Endothelial cell of umbilical vein (primary cell): ENCODE results near the gene EML4. TPM values are rescaled to one million over a fixed set of nuclear protein-coding genes. Genes with fewer than 3 reads are reported as not detected.

ENCODE experiments used
- BruUV-seq: library from RNA; stranded (reverse); fragments of 400-500 nt; replicated peaks from 2 replicates; lab custom pipeline; 2021; lab: Mats Ljungman, UMichigan
- CTCF ChIA-PET: fragments of 300-600, 350-600 bp; sonication (Branson Sonifier 250); formaldehyde crosslinking; loops from one replicate; lab custom pipeline; 2021; ENCODE audit warnings: antibody characterized with exemption, inconsistent platforms; lab: Charles Lee
- POLR2A ChIA-PET: fragments of 300-600, 350-600 bp; sonication (Branson Sonifier 250); formaldehyde crosslinking; loops from one replicate; lab custom pipeline; 2021; ENCODE audit warnings: antibody characterized with exemption, inconsistent platforms; lab: Charles Lee
- DNase-seq: peaks from one replicate; pipeline ENCODE4 v3.0.0-alpha.2; 2011; ENCODE audit warnings: low read depth, low spot score
- FAIRE-seq: peaks from 2 replicates; lab custom pipeline; 2011; peaks lifted over from hg19 to GRCh38; lab: Jason Lieb, UNC
- H2AFZ ChIP-seq: 2 replicates; pipeline ENCODE4 v1.6.0; 2012; ENCODE audit warnings: low read depth, low read length, control low read depth, inconsistent platforms
- H3K27ac ChIP-seq: 2 replicates; pipeline ENCODE4 v1.5.1; 2011; ENCODE audit warnings: low read depth, mild to moderate bottlenecking, control low read depth, low read length, moderate library complexity; ENCODE audit not compliant: insufficient read depth
- H3K27me3 ChIP-seq, 2 experiments: 2 replicates each; pipeline versions ENCODE4 v1.6.0 to v1.6.1; 2011; ENCODE audit warnings: low read length in 2 of 2, mixed read lengths in 1 of 2; ENCODE audit not compliant: control insufficient read depth in 2 of 2, insufficient read depth in 2 of 2
- H3K36me3 ChIP-seq, 2 experiments: 2 replicates in 1 of 2; 3 replicates in 1 of 2; pipeline ENCODE4 v1.5.1; 2011; ENCODE audit warnings: low read length in 2 of 2, mild to moderate bottlenecking in 1 of 2, moderate library complexity in 1 of 2; ENCODE audit not compliant: control insufficient read depth in 2 of 2, insufficient read depth in 2 of 2; ENCODE audit errors: extremely low read depth in 1 of 2
- H3K4me1 ChIP-seq: 3 replicates; pipeline ENCODE4 v1.5.1; 2011; ENCODE audit warnings: mild to moderate bottlenecking, low read length; ENCODE audit not compliant: control insufficient read depth, insufficient read depth; ENCODE audit errors: extremely low read depth
- H3K4me2 ChIP-seq: 2 replicates; pipeline ENCODE4 v1.6.1; 2011; ENCODE audit warnings: low read length, control low read depth, mixed read lengths; ENCODE audit not compliant: insufficient read depth
- H3K4me3 ChIP-seq, 3 experiments: fragments of 200-600 bp in 1 of 3; sonication (generic), shearing (Covaris generic) in 1 of 3; replicated peaks in 1 of 3; 2 replicates each; pipeline ENCODE4 v1.5.1; 2011 to 2016; ENCODE audit warnings: control low read depth in 3 of 3, low read length in 3 of 3, mild to moderate bottlenecking in 2 of 3, inconsistent platforms in 1 of 3, low read depth in 1 of 3, moderate library complexity in 1 of 3; ENCODE audit not compliant: insufficient read depth in 1 of 3
- H3K79me2 ChIP-seq: 2 replicates; pipeline ENCODE4 v1.6.0; 2012; ENCODE audit warnings: low read length, inconsistent platforms; ENCODE audit not compliant: control insufficient read depth, insufficient read depth
- H3K9ac ChIP-seq: replicated peaks from 2 replicates; pipeline ENCODE3; 2011; ENCODE audit warnings: low read length, control low read depth; ENCODE audit not compliant: insufficient read depth; ENCODE audit errors: extremely low read depth
- H3K9me1 ChIP-seq: replicated peaks from 3 replicates; pipeline ENCODE4 v1.6.0; 2011; ENCODE audit warnings: mild to moderate bottlenecking, low read length; ENCODE audit not compliant: control insufficient read depth, insufficient read depth; ENCODE audit errors: extremely low read depth
- H3K9me3 ChIP-seq: replicated peaks from 2 replicates; pipeline ENCODE4 v1.5.1; 2012; ENCODE audit warnings: low read length, inconsistent platforms; ENCODE audit not compliant: control insufficient read depth, insufficient read depth
- H4K20me1 ChIP-seq: replicated peaks from 2 replicates; pipeline ENCODE3; 2011; ENCODE audit warnings: mild to moderate bottlenecking, low read length; ENCODE audit not compliant: control insufficient read depth, insufficient read depth; ENCODE audit errors: extremely low read depth
- CTCF ChIP-seq, 2 donors: IDR thresholded peaks; 1 replicate in 1 of 2; 2 replicates in 1 of 2; pipeline ENCODE4 v1.5.1; 2011; ENCODE audit warnings: low read length in 2 of 2, mild to moderate bottlenecking in 2 of 2, moderate library complexity in 2 of 2, control low read depth in 1 of 2, inconsistent platforms in 1 of 2, low read depth in 1 of 2; ENCODE audit not compliant: insufficient read depth in 1 of 2; ENCODE audit errors: extremely low read depth in 1 of 2
- EZH2 ChIP-seq: IDR thresholded peaks from 2 replicates; pipeline ENCODE4 v1.6.1; 2012; ENCODE audit warnings: borderline replicate concordance, low read depth, mild to moderate bottlenecking, moderate library complexity, low read length, inconsistent platforms; ENCODE audit not compliant: severe bottlenecking
- FOS ChIP-seq: IDR thresholded peaks from 2 replicates; pipeline ENCODE4 v1.6.1; 2011; ENCODE audit warnings: mild to moderate bottlenecking, low read length, moderate library complexity, borderline replicate concordance; ENCODE audit not compliant: insufficient read depth
- GATA2 ChIP-seq: IDR thresholded peaks from 2 replicates; pipeline ENCODE4 v1.7.0; 2011; ENCODE audit warnings: low read depth, mild to moderate bottlenecking, moderate library complexity, mixed read lengths, low read length; ENCODE audit not compliant: insufficient read length, insufficient read depth
- JUN ChIP-seq: IDR thresholded peaks from 2 replicates; pipeline ENCODE4 v1.6.1; 2011; ENCODE audit warnings: borderline replicate concordance, low read depth; ENCODE audit not compliant: insufficient read length, insufficient read depth
- MAX ChIP-seq: IDR thresholded peaks from 2 replicates; pipeline ENCODE4 v1.6.1; 2011; ENCODE audit not compliant: insufficient read depth, insufficient read length
- MYC ChIP-seq: IDR thresholded peaks from one replicate; pipeline ENCODE4 v1.6.1; 2011; ENCODE audit warnings: mild to moderate bottlenecking, low read depth, low read length
- POLR2A ChIP-seq: IDR thresholded peaks from 2 replicates; pipeline ENCODE4 v1.6.1; 2012; ENCODE audit warnings: low read depth, mild to moderate bottlenecking, control low read depth, low read length
- POLR2AphosphoS5 ChIP-seq: IDR thresholded peaks from 2 replicates; pipeline ENCODE4 v1.6.1; 2012; ENCODE audit warnings: low read depth, mild to moderate bottlenecking, control low read depth, low read length, moderate library complexity; ENCODE audit not compliant: insufficient read depth
- dilution Hi-C: fragments of 300-500 bp; cut with MboI; formaldehyde crosslinking; loops from one replicate; pipeline ENCODE4 v1.15.0; 2019; ENCODE audit warnings: low sequenced_read_pairs; ENCODE audit not compliant: extremely low pct_ligation_motif_present
- intact Hi-C: fragments of 100-400 bp; cut with micrococcal nuclease; formaldehyde crosslinking; loops from one replicate; pipeline ENCODE4 v1.10.0; 2022
- polyA plus RNA-seq, 4 experiments: library from polyadenylated mRNA; depleted of rRNA in 3 of 4; stranded (reverse) in 3 of 4; unstranded in 1 of 4; fragments of >200 nt; gene quantifications; 2 replicates each; pipeline versions ENCODE4 v1.2.1 to v1.2.3, GENCODE V29; 2011 to 2012; ENCODE audit warnings: missing spikeins in 1 of 4
- total RNA-seq: library from RNA; stranded (reverse); gene quantifications from 2 replicates; pipeline ENCODE4 v1.2.3, GENCODE V29; 2021

The EML4 gene
- total and polyA plus RNA-seq, 2 donors (not counting 3 experiments of a cell fraction or from before 2014, with no cell fraction given), result 13.3 to 32.0 TPM

- H3K9ac ChIP-seq, result no peak overlapping the region
- no peaks in the 10 kb centered on the region for H3K36me3 ChIP-seq
- H2AFZ ChIP-seq, result peak overlapping the region; percentile 14
- no peaks in the 10 kb centered on the region for H3K9me3 ChIP-seq
- H3K9me1 ChIP-seq, result no peaks in the 10 kb centered on the region
- H3K4me3 ChIP-seq, result no peak overlapping the region
- peaks cover 0 to 3% of the 10 kb centered on the region in 2 experiments for H3K27me3 ChIP-seq
- CTCF ChIA-PET, result interaction anchor here (0.5 to 2.4 kb wide), 9 partner anchors 9 to 263 kb away, joined by 3 to 23 read pairs (median 5); no protein-coding TSS in a partner anchor
- peak overlapping the region; percentile 5 for H3K4me2 ChIP-seq
- DNase-seq (peak; percentile 89), FAIRE-seq (peak; percentile 99)
- H4K20me1 ChIP-seq, result no peaks in the 10 kb centered on the region
- intact Hi-C loops (loop anchor here (1.0 to 5.0 kb wide), 5 partner anchors 9 to 34 kb away; partner anchors contain the start of gene EML4), dilution Hi-C loops (no loop called here)
- H3K79me2 ChIP-seq, result no peaks in the 10 kb centered on the region
- POLR2A ChIA-PET, result interaction anchor here (0.6 to 1.3 kb wide), 2 partner anchors 9 to 145 kb away, joined by 5 to 9 read pairs; no protein-coding TSS in a partner anchor
- peaks cover 34% of the 10 kb centered on the region for H3K4me1 ChIP-seq
- BruUV-seq, result no TSS peak
- TF ChIP-seq GATA2 (peak; percentile 100), POLR2AphosphoS5 (peak; percentile 91), MAX (peak; percentile 11), CTCF (IDR thresholded peaks at IDR 0.05; ENCODE audit: extremely low read depth in 1 of 2, insufficient read depth in 1 of 2, low read depth in 1 of 2, low read length in 2 of 2) (no peak), MYC (peak; percentile 12), EZH2 (no peak), JUN (peak; percentile 83), FOS (peak; percentile 97), POLR2A (no peak)
- H3K27ac ChIP-seq, result no peak overlapping the region
Observed at GRCh38 chr2:42132966-42133641, 36.0 kb upstream of the EML4 start.
